Activated CD8-positive, alpha-beta memory T cell treated with anti-CD3 and anti-CD28 coated beads, Interleukin-2, amount 50 U/mL, for 24 hours (primary cell): ENCODE measurements around the gene AKAP8L.
"Not testable (repeated sequence)": the region's sequence is repeated elsewhere in the genome, so short reads cannot be mapped to it uniquely, and the experiment has no call there.

Source experiments
- DNase-seq: peaks from one replicate; pipeline ENCODE4 v3.0.0-alpha.2; 2020; ENCODE audit errors: extremely low read depth

Gene AKAP8L

GRCh38 chr19:15358918-15359317 lies 59.9 kb downstream of the AKAP8L start:
- DNase-seq = no peak

- DNase-seq = no peak
These were observed 60.9 kb downstream of the AKAP8L start for GRCh38 chr19:15357906-15358305.

- no peak for DNase-seq
These were observed 64.1 kb downstream of the AKAP8L start for GRCh38 chr19:15354566-15355296.

GRCh38 chr19:15353908-15354307 lies 64.9 kb downstream of the AKAP8L start:
- DNase-seq = no peak

GRCh38 chr19:15352535-15352934 lies 66.3 kb downstream of the AKAP8L start:
- DNase-seq = not testable (repeated sequence)

GRCh38 chr19:15341328-15341727 lies 77.5 kb downstream of the AKAP8L start:
- DNase-seq = not testable (repeated sequence)

- DNase-seq = no peak
These were observed 78.7 kb downstream of the AKAP8L start for GRCh38 chr19:15340086-15340485.

- DNase-seq = no peak
These were observed 81.6 kb downstream of the AKAP8L start for GRCh38 chr19:15337202-15337601.

- not testable (repeated sequence) for DNase-seq
These were observed 82.8 kb downstream of the AKAP8L start for GRCh38 chr19:15335992-15336391.

GRCh38 chr19:15332311-15332996 lies 86.3 kb downstream of the AKAP8L start, which contains the start of gene BRD4:
Gene BRD4 (minus strand): TSS chr19:15332539. CDS start chr19:15273099, 59,440 bp downstream.
- no peak for DNase-seq

- DNase-seq = no peak
These were observed 87.1 kb downstream of the AKAP8L start for GRCh38 chr19:15331419-15332310.

GRCh38 chr19:15330801-15331418 lies 87.9 kb downstream of the AKAP8L start:
- DNase-seq = no peak
